ENCODE results near the gene HTT. TPM values are rescaled to one million over a fixed set of nuclear protein-coding genes. Genes with fewer than 3 reads are reported as not detected.
"Not testable (repeated sequence)": the region's sequence is repeated elsewhere in the genome, so short reads cannot be mapped to it uniquely, and the experiment has no call there.

The HTT gene
- total RNA-seq, 1 donor from 2014 or later: 72.0 TPM

- TF ChIP-seq CTCF (conservative IDR thresholded peaks at IDR 0.05): no peak
- H3K4me3 Mint-ChIP-seq: no peak overlapping the region
- no peak overlapping the region for H3K27ac Mint-ChIP-seq (ENCODE audit: unreplicated experiment)
- no peaks in the 10 kb centered on the region for H3K27me3 Mint-ChIP-seq (ENCODE audit: low read depth)
- no peaks in the 10 kb centered on the region for H3K9me3 Mint-ChIP-seq
- no peak for DNase-seq (ENCODE audit: low read depth, low spot score)
- H3K36me3 Mint-ChIP-seq (ENCODE audit: low read depth): peaks cover 4% of the 10 kb centered on the region
- H3K4me1 Mint-ChIP-seq: peaks cover 6% of the 10 kb centered on the region
Measured at GRCh38 chr4:3082925-3083515, 8.5 kb downstream of the HTT start.

GRCh38 chr4:3083732-3084131 is 9.3 kb downstream of the HTT start:
- DNase-seq (ENCODE audit: low read depth, low spot score): no peak
- peaks cover 4% of the 10 kb centered on the region for H3K4me1 Mint-ChIP-seq
- H3K36me3 Mint-ChIP-seq (ENCODE audit: low read depth): peaks cover 6% of the 10 kb centered on the region
- H3K4me3 Mint-ChIP-seq: no peak overlapping the region
- no peaks in the 10 kb centered on the region for H3K9me3 Mint-ChIP-seq
- no peaks in the 10 kb centered on the region for H3K27me3 Mint-ChIP-seq (ENCODE audit: low read depth)
- no peak for TF ChIP-seq CTCF (conservative IDR thresholded peaks at IDR 0.05)
- no peak overlapping the region for H3K27ac Mint-ChIP-seq (ENCODE audit: unreplicated experiment)

- H3K27ac Mint-ChIP-seq (ENCODE audit: unreplicated experiment): no peak overlapping the region
- H3K36me3 Mint-ChIP-seq (ENCODE audit: low read depth): peaks cover 10% of the 10 kb centered on the region
- no peaks in the 10 kb centered on the region for H3K27me3 Mint-ChIP-seq (ENCODE audit: low read depth)
- no peaks in the 10 kb centered on the region for H3K9me3 Mint-ChIP-seq
- TF ChIP-seq CTCF (conservative IDR thresholded peaks at IDR 0.05): no peak
- no peak overlapping the region for H3K4me3 Mint-ChIP-seq
- DNase-seq (ENCODE audit: low read depth, low spot score): no peak
- peaks cover 2% of the 10 kb centered on the region for H3K4me1 Mint-ChIP-seq
Measured at GRCh38 chr4:3085948-3086670, 11.6 kb downstream of the HTT start.

- Mint-ChIP-seq H3K4me1 (no peaks in the 10 kb centered on the region), H3K4me3 (no peak overlapping the region), H3K27me3 (ENCODE audit: low read depth) (no peaks in the 10 kb centered on the region), H3K27ac (ENCODE audit: unreplicated experiment) (no peak overlapping the region), H3K36me3 (ENCODE audit: low read depth) (peaks cover 15% of the 10 kb centered on the region), H3K9me3 (no peaks in the 10 kb centered on the region)
- no peak for DNase-seq (ENCODE audit: low read depth, low spot score)
- no peak for TF ChIP-seq CTCF (conservative IDR thresholded peaks at IDR 0.05)
Measured at GRCh38 chr4:3087115-3087797, 12.8 kb downstream of the HTT start.

GRCh38 chr4:3091464-3091863 is 17.0 kb downstream of the HTT start:
- no peaks in the 10 kb centered on the region for H3K27me3 Mint-ChIP-seq (ENCODE audit: low read depth)
- peaks cover 48% of the 10 kb centered on the region for H3K36me3 Mint-ChIP-seq (ENCODE audit: low read depth)
- H3K4me1 Mint-ChIP-seq: no peaks in the 10 kb centered on the region
- no peak overlapping the region for H3K27ac Mint-ChIP-seq (ENCODE audit: unreplicated experiment)
- H3K4me3 Mint-ChIP-seq: no peak overlapping the region
- H3K9me3 Mint-ChIP-seq: no peaks in the 10 kb centered on the region
- no peak for DNase-seq (ENCODE audit: low read depth, low spot score)
- TF ChIP-seq CTCF (conservative IDR thresholded peaks at IDR 0.05): no peak

- not testable (repeated sequence) for H3K4me1 Mint-ChIP-seq; H3K27me3 Mint-ChIP-seq (ENCODE audit: low read depth); H3K27ac Mint-ChIP-seq (ENCODE audit: unreplicated experiment); DNase-seq (ENCODE audit: low read depth, low spot score); H3K9me3 Mint-ChIP-seq; H3K4me3 Mint-ChIP-seq
- peaks cover 46% of the 10 kb centered on the region for H3K36me3 Mint-ChIP-seq (ENCODE audit: low read depth)
Measured at GRCh38 chr4:3094701-3095100, 20.2 kb downstream of the HTT start.

Data from neural crest cell (in vitro differentiated cells).